SU-DHL-6 (cell line): ENCODE results near the gene PHRF1.

Experiments
- H2AFZ ChIP-seq: fragments of 200-600 bp; sonication (generic); 2 replicates; pipeline ENCODE4 v1.6.1; 2014; ENCODE audit warnings: low read depth, mild to moderate bottlenecking, moderate library complexity, mixed read lengths, antibody characterized with exemption, low read length; ENCODE audit not compliant: severe bottlenecking
- H3F3A ChIP-seq: fragments of 200-600 bp; shearing (Covaris generic); 2 replicates; pipeline ENCODE4 v1.6.0; 2016; ENCODE audit warnings: antibody characterized with exemption, mild to moderate bottlenecking; ENCODE audit not compliant: insufficient read depth
- H3K27ac ChIP-seq: fragments of 200-600 bp; sonication (generic); 2 replicates; pipeline ENCODE4 v1.5.1; 2016; ENCODE audit warnings: low read depth, mild to moderate bottlenecking, low read length, moderate library complexity, mixed read lengths
- H3K27me3 ChIP-seq: fragments of 200-600 bp; sonication (generic), shearing (Covaris generic); 2 replicates; pipeline ENCODE4 v1.6.0; 2014; ENCODE audit warnings: mild to moderate bottlenecking, low read length
- H3K36me3 ChIP-seq: fragments of 200-600 bp; sonication (generic); 2 replicates; pipeline ENCODE4 v1.6.1; 2014; ENCODE audit warnings: mild to moderate bottlenecking, low read length, mixed read lengths
- H3K4me2 ChIP-seq: fragments of 300-600, 200-600 bp; shearing (Covaris generic), sonication (generic); 2 replicates; pipeline ENCODE4 v1.6.0; 2014; ENCODE audit warnings: low read length, low read depth, mild to moderate bottlenecking; ENCODE audit not compliant: poor library complexity, severe bottlenecking
- H3K4me3 ChIP-seq: fragments of 200-600 bp; sonication (generic); 2 replicates; pipeline ENCODE4 v1.5.1; 2014; ENCODE audit warnings: antibody characterized with exemption, low read length, mild to moderate bottlenecking, mixed read lengths; ENCODE audit not compliant: insufficient read depth, poor library complexity, severe bottlenecking
- H3K79me2 ChIP-seq: fragments of 200-600 bp; sonication (generic); 2 replicates; pipeline ENCODE4 v1.6.1; 2014; ENCODE audit warnings: mild to moderate bottlenecking, low read length, moderate library complexity; ENCODE audit not compliant: insufficient read depth
- H3K9ac ChIP-seq: fragments of 200-600 bp; sonication (generic); 2 replicates; pipeline ENCODE4 v1.7.0; 2014; ENCODE audit warnings: mild to moderate bottlenecking, low read length
- H3K9me2 ChIP-seq: fragments of 200-600 bp; sonication (generic); replicated peaks from 2 replicates; pipeline ENCODE4 v1.6.1; 2014; ENCODE audit warnings: low read length; ENCODE audit not compliant: insufficient read depth
- H3K9me3 ChIP-seq: fragments of 200-600 bp; sonication (generic); 2 replicates; pipeline ENCODE4 v1.6.1; 2014; ENCODE audit warnings: low read length, mixed read lengths; ENCODE audit not compliant: insufficient read depth
- H4K20me1 ChIP-seq: fragments of 200-600 bp; sonication (generic); 2 replicates; pipeline ENCODE4 v1.6.1; 2014; ENCODE audit warnings: low read depth, mild to moderate bottlenecking, antibody characterized with exemption, low read length, moderate library complexity, mixed read lengths
- EZH2phosphoT487 ChIP-seq: fragments of 200-600 bp; sonication (generic), shearing (Covaris generic); conservative IDR thresholded peaks from 2 replicates; pipeline ENCODE4 v1.6.1; 2018; ENCODE audit warnings: mild to moderate bottlenecking, antibody characterized with exemption, low read length, moderate library complexity, mixed read lengths
- TF ChIP-seq, protein P1 (sequence below): fragments of 200-600 bp; sonication (generic); IDR thresholded peaks from one replicate; pipeline ENCODE4 v1.5.1; 2017; ENCODE audit warnings: antibody characterized with exemption, mild to moderate bottlenecking, low read length, moderate library complexity; ENCODE audit not compliant: insufficient read depth, poor library complexity, severe bottlenecking

PHRF1 gene

GRCh38 chr11:597166-597725 lies 21.0 kb downstream of the PHRF1 start:
- Histone ChIP-seq H3K4me2 (no peak overlapping the region), H3K9ac (no peak overlapping the region), H3K36me3 (peaks cover 5% of the 10 kb centered on the region; the same call in 1 of the 2 replicates), H3K27me3 (no peaks in the 10 kb centered on the region), H2AFZ (no peak overlapping the region), H3K9me2 (no peaks in the 10 kb centered on the region), H3K79me2 (no peaks in the 10 kb centered on the region), H3K27ac (no peak overlapping the region), H3K4me3 (no peak overlapping the region), H4K20me1 (no peaks in the 10 kb centered on the region; the same call in 1 of the 2 replicates), H3F3A (no peaks in the 10 kb centered on the region), H3K9me3 (no peaks in the 10 kb centered on the region)
- no peak for TF ChIP-seq EZH2phosphoT487

GRCh38 chr11:598005-598680 lies 21.9 kb downstream of the PHRF1 start:
- no peaks in the 10 kb centered on the region for H3K9me2 ChIP-seq
- peaks cover 5% of the 10 kb centered on the region; the same call in 1 of the 2 replicates for H3K36me3 ChIP-seq
- TF ChIP-seq, protein P1, sequence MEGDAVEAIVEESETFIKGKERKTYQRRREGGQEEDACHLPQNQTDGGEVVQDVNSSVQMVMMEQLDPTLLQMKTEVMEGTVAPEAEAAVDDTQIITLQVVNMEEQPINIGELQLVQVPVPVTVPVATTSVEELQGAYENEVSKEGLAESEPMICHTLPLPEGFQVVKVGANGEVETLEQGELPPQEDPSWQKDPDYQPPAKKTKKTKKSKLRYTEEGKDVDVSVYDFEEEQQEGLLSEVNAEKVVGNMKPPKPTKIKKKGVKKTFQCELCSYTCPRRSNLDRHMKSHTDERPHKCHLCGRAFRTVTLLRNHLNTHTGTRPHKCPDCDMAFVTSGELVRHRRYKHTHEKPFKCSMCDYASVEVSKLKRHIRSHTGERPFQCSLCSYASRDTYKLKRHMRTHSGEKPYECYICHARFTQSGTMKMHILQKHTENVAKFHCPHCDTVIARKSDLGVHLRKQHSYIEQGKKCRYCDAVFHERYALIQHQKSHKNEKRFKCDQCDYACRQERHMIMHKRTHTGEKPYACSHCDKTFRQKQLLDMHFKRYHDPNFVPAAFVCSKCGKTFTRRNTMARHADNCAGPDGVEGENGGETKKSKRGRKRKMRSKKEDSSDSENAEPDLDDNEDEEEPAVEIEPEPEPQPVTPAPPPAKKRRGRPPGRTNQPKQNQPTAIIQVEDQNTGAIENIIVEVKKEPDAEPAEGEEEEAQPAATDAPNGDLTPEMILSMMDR: no peak
- no peak for TF ChIP-seq EZH2phosphoT487
- no peaks in the 10 kb centered on the region for H3K27me3 ChIP-seq
- H2AFZ ChIP-seq: no peak overlapping the region
- H3K4me2 ChIP-seq: no peak overlapping the region
- no peaks in the 10 kb centered on the region for H3K9me3 ChIP-seq
- H3K79me2 ChIP-seq: no peaks in the 10 kb centered on the region
- no peaks in the 10 kb centered on the region; the same call in 1 of the 2 replicates for H4K20me1 ChIP-seq
- no peak overlapping the region for H3K4me3 ChIP-seq
- no peaks in the 10 kb centered on the region for H3F3A ChIP-seq
- H3K9ac ChIP-seq: no peak overlapping the region
- no peak overlapping the region for H3K27ac ChIP-seq

GRCh38 chr11:601573-602245 lies 25.4 kb downstream of the PHRF1 start:
- Histone ChIP-seq H4K20me1 (no peaks in the 10 kb centered on the region; the same call in 1 of the 2 replicates), H3F3A (no peaks in the 10 kb centered on the region), H2AFZ (no peak overlapping the region), H3K9me3 (no peaks in the 10 kb centered on the region), H3K27ac (no peak overlapping the region), H3K4me3 (no peak overlapping the region), H3K4me2 (no peak overlapping the region), H3K79me2 (no peaks in the 10 kb centered on the region), H3K9ac (no peak overlapping the region), H3K9me2 (no peaks in the 10 kb centered on the region), H3K36me3 (peaks cover 4% of the 10 kb centered on the region; the same call in 1 of the 2 replicates), H3K27me3 (no peaks in the 10 kb centered on the region)
- TF ChIP-seq EZH2phosphoT487: no peak
- TF ChIP-seq, protein P1: no peak

GRCh38 chr11:603154-603553 lies 26.9 kb downstream of the PHRF1 start:
- H3K9ac ChIP-seq: no peak overlapping the region
- H3F3A ChIP-seq: no peaks in the 10 kb centered on the region
- no peaks in the 10 kb centered on the region for H3K27me3 ChIP-seq
- no peaks in the 10 kb centered on the region for H3K9me2 ChIP-seq
- H3K4me2 ChIP-seq: no peak overlapping the region
- no peaks in the 10 kb centered on the region for H3K79me2 ChIP-seq
- no peaks in the 10 kb centered on the region for H3K9me3 ChIP-seq
- no peak for TF ChIP-seq EZH2phosphoT487
- TF ChIP-seq, protein P1: no peak
- H3K4me3 ChIP-seq: no peak overlapping the region
- no peak overlapping the region for H2AFZ ChIP-seq
- H3K27ac ChIP-seq: no peak overlapping the region
- peaks cover 4% of the 10 kb centered on the region; the same call in 1 of the 2 replicates for H3K36me3 ChIP-seq
- H4K20me1 ChIP-seq: no peaks in the 10 kb centered on the region; the same call in 1 of the 2 replicates
